ENCODE measurements around the gene SH3RF2.
"Not testable (repeated sequence)": the region's sequence is repeated elsewhere in the genome, so short reads cannot be mapped to it uniquely, and the experiment has no call there.

The SH3RF2 gene

GRCh38 chr5:145954140-145954539, 17.8 kb downstream of the SH3RF2 start:
- DNase-seq: not testable (repeated sequence)

GRCh38 chr5:145957388-145957787, 21.0 kb downstream of the SH3RF2 start:
- DNase-seq: no peak

- no peak for DNase-seq
Observed at GRCh38 chr5:145958436-145958835, 22.1 kb downstream of the SH3RF2 start.

DNA sequence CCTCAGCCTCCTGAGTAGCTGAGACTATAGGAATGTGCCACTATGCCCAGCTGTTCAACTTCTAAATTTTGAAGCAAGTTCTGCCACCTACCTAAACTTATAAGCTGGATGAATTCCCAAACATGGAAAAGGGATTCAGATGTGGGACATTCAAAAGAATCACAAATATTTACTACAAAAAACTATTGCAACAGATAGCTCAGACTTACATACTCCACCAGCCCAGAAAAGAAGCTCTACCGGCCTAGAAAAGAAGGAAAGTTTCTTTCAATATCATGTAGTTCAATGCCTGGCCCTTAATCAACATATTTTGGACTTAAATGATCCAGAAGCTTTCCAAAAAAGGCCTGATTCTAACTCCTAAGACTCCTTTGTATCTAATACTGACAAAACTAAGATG, 23.8 kb downstream of the SH3RF2 start:
- no peak for DNase-seq

DNA sequence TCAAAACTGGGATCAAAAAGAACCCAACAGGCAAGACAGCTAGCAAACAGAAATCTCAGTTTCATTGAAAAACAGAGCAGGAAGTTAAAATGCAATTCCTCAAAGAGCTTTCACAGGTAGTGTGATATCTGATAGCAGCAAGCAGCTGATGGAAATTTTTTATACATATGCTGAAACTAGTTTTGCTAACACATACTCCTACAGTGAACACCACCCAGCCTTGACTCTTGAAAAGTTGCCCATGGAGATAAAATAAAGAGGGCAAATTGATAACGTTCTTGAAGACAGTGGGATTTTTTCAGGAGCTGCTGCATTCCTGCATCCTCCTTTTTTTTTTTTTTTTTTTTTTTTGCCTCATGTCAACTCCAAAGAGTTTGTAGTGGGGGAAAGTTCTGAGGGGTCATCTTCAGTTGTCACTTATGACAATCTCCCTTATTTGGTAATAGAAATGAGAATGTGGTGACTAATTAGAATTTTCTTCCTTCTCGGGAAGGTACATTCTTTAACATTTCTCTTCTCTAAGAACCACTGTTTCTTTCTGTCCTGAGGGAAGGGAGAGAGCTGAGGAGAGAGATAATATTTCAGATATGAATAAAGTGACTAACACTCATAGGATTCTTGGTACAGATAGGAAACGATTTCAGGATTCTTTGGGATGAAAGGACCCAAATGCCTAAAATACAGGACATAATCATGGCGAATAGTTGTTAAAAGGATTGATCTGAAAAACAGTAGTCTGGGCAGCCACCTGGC, 24.6 kb downstream of the SH3RF2 start:
- no peak for DNase-seq

- no peak for DNase-seq
Observed at GRCh38 chr5:145962001-145962400, 25.6 kb downstream of the SH3RF2 start.

DNA sequence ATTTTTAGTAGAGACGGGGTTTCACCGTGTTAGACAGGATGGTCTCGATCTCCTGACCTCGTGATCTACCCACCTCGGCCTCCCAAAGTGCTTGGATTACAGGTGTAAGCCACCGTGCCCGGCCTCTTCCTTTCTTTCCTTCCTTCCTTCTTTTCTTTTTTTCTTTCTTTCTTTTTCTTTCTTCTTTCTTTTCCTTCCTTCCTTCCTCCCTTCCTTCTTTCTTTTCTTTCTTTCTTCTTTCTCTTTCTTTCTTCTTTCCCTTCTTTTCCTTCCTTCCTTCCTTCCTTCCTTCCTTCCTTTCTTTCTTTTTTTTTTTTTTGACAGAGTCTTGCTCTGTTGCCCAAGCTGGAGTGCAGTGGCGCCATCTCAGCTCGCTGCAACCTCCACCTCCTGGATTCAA, 27.6 kb downstream of the SH3RF2 start:
- not testable (repeated sequence) for DNase-seq

DNA sequence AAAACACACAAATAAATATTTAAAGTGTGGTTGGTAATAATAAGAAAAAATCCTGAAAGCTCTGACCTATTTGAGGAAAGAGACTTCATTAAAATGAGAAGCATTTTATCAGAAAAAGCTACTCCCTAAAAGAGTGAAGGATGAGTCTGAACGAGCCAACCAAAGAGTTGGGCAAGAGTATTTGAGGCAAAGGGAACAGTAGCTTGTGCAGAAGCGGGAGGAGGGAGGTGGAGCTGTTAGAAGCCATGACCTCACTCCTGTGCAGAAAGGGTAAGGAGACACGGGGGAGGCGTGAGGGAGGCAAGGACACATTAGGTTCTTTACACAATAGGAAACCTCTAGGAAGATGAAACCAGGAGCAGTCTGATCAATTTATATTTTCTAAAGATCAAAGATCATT, 29.4 kb downstream of the SH3RF2 start:
- DNase-seq: no peak

DNA sequence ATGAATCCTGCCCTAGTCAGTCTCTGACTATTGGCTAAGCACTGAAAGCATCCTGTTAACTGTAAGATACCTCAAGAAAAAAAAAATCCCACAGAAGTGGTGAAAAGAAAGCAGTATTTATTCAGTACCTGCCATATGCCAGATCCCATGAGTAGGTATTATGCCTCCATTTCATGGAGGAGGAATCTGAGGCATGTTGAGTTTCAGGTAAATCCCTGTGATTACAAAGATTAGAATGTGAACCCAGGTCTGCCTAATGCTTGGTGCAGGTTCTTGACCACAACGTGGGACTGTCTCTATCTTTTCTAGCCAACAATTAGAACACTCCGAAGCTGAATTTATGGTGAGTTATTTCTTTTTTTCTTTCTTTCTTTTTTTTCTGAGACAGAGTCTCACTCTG, 30.9 kb downstream of the SH3RF2 start:
- no peak for DNase-seq

- DNase-seq: no peak
Observed at GRCh38 chr5:145968970-145969713, 32.8 kb downstream of the SH3RF2 start.

DNA sequence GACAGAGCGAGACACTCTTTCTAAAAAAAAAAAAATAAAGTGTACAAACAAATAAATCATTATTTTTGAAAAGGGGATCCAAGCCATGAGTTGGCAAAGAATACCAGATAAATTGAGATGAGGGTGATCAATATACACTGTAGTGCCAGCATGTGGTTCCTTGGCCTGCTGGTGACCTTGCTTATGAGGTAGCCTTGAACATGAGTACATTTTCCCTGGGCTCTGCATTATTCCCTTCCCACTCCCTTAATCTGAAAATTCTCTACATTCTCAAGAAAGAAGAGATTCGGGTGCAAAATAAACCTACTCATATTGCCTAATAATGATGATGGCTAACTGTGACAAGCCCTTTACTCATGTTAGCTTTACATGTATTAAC, 33.3 kb downstream of the SH3RF2 start:
- DNase-seq: no peak

DNA sequence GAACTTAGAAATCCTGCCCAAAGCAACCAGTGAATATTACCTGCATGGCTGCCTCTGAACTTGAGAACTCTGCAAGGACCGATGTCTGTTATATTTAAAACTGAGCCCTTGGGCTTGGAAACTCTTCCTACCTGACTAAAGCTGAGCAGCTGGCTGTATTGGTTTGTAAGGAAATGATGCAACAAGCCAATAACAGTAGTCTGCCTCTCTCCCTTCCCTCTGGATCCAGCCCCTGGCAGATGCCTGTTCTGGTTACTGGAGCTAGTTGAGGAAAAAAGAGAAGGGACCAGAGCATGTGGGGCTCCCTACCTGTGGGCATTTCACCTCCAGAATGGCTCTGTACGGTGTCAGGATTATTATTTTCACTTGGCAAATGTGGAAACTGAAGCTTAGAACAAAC, 34.7 kb downstream of the SH3RF2 start:
- DNase-seq: no peak

- DNase-seq: no peak
Observed at GRCh38 chr5:145971701-145972100, 35.3 kb downstream of the SH3RF2 start.

- no peak for DNase-seq
Observed at GRCh38 chr5:145975001-145975360, 38.6 kb downstream of the SH3RF2 start.

DNA sequence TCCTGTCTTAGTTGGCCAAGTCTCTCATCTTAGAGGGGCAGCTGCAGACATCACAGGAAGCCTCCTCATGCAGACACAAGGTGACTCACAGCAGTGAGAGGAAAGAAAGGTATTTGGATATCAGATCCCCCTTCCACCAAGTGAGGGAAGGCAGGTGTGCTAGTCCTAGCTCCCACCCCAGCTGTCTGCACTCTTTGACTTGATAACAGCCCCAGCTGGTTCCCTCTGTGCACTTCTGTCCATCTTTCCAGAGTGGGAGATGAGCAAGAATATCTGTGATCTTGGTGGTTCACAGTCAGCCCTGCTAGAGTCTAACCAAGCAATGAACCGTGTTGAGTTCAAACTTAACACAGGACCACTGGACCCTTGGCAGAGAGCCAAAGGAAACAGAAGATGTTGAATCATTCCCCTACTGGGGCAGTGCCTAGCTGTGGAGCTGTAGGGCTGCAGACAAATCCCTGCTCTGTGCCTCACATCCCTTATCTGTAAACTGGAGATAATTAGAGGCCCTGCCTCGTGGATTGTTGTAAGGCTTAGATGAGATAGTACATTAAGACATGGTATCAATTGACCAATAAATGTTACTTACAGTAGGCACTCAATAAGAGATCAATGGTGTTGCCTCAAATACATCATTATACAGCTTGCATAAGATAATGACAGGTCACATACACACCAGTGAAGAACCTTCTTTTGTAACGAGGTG, 39.1 kb downstream of the SH3RF2 start:
- no peak for DNase-seq

DNA sequence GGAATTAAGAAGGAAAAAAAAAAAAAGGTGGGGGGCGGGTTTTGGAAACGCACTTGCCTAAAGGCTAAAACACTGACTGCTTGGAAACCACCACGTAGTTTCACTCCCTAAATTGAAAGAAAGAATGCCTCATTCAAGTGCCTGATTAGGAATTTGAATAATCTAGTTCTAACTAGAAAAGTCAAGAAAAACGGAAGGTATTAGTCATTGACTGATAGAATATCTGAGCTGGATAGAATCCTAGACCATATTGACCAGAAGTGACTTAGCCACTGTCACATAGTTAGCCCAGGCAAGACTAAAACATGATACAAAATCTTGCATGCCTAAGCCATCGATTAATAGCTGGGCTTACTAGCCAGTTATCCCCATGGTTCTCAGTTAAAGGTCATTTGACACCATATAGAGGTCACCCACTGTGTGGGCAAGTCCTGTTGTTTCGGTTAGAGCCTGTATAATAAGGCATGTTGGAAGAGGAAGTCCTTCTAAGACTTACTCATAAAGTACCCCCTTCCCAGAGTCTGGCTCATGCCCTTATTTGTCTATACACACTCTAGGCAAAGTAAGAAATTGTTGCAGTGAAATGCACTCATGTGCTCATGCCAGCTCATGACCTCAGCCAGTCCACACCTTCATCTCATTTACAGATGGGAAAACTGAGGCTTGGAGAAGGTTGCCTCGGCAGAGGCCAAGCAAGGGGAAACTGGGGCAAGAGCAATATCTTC, 40.2 kb downstream of the SH3RF2 start:
- DNase-seq: no peak

GRCh38 chr5:145978171-145978570, 41.8 kb downstream of the SH3RF2 start:
- DNase-seq: no peak

GRCh38 chr5:145978708-145979107, 42.3 kb downstream of the SH3RF2 start:
- no peak for DNase-seq

DNA sequence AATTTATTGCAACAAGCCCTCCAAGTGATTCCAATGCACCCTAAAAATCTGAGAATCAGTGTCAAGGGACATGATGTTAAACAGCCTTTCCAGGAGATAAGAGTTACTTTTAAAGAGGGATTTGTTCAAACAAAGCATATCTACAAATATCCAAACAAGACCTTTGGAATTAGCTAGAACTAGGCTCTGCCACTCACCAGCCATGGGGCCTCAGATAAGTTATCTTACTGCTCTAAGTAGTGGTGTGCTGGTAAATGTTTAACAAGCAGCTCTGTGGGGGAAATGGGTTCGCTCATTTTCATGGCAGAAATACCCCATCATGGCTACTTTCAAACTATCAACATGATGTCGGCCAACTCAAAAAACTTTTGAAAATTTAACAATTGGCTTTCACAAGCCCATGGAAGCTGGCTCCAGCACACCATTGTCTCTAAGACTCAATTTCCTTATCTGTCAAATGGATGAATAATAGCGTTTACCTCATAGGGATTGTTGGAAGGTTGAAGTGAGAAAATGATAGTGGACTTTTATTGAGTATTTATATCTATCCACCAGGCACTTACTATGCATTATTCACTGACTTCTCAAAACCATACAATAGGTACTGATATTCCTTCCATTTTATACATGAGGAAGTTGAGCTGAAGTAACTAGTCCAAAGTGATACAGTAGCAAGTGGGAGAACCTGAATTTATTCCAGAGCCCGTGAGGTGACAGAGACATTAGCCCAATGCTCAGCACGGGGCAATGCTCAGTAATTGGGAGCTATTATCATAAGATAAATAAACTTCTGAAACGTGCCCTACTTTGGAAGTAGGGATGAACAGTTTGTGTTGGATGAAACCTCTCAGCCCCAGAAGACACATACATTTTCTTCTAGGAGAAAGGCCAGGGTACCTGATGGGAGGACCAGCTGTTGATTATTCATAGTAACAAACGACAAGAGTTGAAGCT, 43.2 kb downstream of the SH3RF2 start:
- DNase-seq: no peak

DNA sequence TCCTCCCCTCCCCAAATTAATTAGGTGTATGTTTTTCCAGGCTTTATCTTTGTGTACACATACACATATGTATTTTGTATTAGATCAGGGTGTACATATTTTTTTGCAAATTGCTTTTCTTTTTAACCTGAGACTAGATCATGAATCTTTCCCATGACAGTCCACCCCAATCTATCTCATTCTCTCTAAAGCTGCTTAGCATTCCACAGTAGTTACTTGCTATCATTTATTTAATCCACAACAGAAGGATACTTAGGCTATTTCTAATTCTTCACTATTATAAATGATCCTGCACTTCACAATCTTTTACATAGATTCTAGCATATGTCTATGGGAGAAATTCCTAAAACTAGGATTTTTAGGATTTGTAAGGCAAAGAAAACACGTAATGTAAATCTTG, 43.9 kb downstream of the SH3RF2 start:
- no peak for DNase-seq

GRCh38 chr5:145980718-145981117, 44.3 kb downstream of the SH3RF2 start:
- no peak for DNase-seq
